Left renal pelvis (tissue), 4 donors: ENCODE measurements around the gene CTNNBL1. TPM values are rescaled to one million over a fixed set of nuclear protein-coding genes. Genes with fewer than 3 reads are reported as not detected.
"Not testable (repeated sequence)": the region's sequence is repeated elsewhere in the genome, so short reads cannot be mapped to it uniquely, and the experiment has no call there.

Source experiments
- DNase-seq, 4 donors: peaks; one replicate each; pipeline ENCODE4 v3.0.0-alpha.2; 2013; ENCODE audit warnings: low read depth in 4 of 4, low spot score in 3 of 4
- polyA plus RNA-seq, 4 donors: library from polyadenylated mRNA; unstranded; fragments of 120-200 nt; gene quantifications; one replicate each; pipeline ENCODE4 v1.2.1, GENCODE V29; 2013; ENCODE audit not compliant: insufficient read length in 4 of 4

CTNNBL1 gene
- polyA plus RNA-seq, 4 donors = 44.3 to 50.2 (median 48.0) TPM

DNA sequence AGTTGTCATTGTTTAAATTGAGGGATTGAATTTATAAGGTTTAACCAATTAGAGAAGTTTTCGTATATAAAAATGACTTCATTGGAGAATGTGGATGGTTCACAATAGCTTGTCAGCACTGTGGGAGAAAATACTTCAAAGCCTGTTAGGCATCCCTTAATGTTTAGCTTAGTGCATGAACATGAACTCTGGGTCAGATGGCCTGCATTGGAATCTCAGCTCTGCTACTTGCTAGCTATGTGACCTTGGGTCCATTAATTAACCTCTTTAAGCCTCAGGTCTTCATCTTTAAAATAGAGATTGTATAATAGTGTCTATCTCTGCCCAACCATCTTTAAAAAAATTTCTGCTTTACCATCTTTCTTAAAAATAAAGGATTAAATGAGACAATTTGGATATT is 11.1 kb downstream of the CTNNBL1 start:
- DNase-seq = no peak

DNA sequence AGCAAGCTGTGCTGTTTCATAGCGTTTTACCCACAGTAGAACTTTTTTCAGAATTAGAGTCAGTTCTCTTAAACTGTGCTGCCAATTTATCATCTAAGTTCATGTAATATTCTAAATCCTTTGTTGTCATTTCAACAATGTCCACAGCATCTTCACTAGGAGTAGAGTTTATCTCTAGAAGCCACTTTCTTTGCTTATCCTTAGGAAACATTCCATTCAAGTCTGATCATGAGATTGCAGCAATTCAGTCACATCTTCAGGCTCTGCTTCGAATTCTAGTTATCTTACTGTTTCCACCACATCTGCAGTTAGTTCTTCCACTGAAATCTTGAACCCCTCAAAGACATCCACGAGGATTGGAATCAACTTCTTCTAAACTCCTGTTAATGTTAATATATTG is 12.5 kb downstream of the CTNNBL1 start:
- DNase-seq = no peak

DNA sequence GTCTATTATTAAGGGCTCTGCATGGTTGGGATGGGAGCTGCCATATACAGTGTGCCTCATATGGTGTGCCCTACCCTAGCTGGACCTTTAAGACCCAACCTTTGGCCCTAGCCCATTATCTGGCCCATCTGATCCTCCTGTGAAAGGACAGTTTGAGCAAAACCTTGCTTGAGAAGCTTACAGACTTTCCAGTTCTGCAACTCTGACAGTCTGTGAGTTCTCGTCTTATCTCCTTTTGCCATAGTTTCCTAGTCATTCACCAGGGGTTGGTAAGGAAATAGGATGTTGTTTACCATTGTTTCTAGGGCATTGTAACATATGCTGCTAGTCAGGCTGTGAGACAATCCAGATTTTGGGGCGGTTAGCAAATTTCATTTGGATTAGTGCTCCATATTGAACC is 17.2 kb downstream of the CTNNBL1 start:
- DNase-seq = no peak

DNA sequence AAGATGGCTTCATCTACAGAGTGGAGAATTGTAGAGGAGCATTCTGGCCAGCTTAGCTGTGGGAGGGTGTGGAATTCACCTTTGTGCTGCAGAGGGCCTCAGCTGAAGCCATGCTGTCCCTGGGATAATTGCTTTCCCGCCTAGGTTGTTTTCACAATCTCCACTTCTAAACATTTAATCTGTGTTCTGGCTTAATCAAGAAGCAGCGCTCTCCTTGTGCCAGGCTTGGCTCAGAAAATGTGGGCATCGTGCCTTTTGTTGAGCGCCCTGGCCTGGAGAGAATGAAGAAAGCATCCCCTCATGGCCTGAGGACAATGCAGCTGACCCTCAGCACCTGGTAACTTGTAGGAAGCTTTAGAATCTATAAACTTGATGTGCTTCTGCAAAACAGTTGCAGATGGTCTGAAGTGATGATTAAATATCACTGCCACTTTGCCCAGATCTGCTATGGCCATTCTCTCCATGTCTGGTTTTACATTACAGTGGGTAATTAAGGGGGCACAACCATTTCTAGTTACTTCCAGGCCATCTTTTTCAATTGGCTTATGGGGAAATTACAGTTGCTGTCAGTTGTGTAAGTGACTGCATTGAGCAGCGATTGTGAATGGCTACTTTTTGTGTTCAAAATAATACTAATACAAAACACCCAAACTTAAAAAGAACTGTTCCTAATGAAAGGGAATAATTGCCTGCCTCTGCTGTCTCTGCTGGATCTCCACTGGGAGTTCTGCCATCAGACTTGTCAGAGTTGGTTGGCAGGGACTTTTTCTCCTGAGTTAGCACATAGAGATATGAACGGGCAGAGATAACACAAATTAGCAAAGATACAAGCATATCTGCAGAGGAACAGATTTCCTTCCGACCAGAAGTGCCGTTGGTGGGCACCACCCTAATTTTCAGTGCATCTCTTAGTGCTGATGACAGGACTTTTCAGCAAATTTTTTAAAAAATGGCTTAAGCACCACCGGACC is 18.4 kb downstream of the CTNNBL1 start:
- DNase-seq = no peak

DNA sequence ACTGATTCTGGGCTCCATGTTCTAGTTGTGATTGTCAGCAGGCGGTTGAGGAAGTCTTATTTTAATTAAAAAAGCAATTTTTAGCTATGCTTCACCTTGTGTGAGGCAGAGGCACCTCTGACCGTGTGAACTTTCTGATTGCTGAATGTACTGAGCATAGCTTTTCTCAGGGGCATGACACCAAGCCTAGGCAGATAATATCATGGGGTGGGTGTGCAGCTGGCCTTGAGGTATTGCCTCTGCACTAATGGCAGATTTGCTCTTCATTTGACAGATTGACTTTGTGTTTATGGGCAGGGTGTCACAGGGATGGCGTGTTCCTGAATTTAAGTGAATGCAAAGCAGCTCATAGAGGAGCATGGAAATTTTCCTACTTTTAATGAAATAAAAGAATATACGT is 19.6 kb downstream of the CTNNBL1 start:
- no peak for DNase-seq

DNA sequence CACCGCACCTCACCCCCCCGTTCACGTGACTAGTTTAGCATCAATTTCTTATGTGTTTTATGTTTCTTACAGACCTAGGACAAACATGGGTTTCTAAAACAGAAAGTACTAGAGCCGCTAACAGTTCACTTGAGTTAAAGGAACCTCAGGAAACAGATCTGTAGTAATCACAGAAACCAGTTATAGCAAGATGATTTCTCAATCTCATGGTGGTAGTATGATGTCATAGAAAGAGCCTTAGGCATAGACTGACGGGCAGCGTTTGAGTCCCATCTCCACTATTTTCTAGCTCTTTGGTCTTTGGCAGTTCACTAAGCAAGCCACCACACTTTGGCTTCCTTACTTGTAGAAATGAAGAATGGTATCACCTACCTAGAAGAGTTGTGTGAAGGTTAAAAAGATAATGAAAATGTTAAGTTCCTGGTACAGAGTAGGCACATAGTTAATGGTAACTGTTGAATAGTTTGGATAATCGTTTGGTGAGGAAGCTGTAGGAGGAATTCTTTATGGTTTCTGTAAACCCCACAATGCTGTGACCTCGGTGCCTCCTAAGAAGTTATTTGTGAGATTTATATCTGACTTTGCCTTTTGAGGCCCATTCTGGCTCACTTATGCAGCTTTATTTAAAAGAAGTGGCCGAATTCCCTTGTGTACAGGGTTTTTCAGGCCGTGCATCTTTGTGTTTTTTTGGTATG is 21.3 kb downstream of the CTNNBL1 start:
- no peak for DNase-seq

DNA sequence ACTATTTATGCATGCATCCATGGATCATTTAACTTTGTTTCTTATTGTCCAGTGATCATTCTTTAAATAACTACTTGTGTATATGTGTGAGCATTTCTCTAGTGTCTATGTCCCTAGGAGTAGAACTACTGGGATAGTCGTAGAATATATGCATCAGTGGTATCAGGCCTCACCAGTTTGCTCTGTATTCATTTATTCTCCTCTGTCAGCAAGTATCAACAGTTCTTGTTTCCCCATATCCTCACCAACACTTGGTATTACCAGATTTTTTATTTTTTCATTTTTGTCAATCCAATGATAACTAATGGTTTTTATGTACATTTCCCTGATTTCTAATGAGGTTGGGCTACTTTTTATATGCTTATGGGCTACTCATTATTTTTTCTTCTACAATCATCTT is 27.9 kb downstream of the CTNNBL1 start:
- DNase-seq = no peak

DNA sequence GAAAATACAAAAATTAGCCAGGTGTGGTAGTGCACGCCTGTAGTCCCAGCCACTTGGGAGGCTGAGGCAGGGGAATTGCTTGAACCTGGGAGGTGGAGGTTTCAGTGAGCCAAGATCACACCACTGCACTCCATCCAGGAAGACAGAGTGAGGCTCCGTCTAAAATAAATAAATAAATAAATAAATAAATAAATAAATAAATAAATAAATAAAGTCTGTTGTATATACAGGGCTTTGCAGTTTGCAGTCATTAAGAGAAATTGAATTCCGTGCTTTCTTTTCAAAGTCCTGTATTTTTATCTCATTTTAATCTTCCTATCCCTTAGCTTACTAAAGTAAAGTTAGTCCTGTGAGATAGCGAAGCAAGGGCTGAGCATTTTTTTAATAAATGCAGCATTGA is 28.5 kb downstream of the CTNNBL1 start:
- not testable (repeated sequence) for DNase-seq

DNA sequence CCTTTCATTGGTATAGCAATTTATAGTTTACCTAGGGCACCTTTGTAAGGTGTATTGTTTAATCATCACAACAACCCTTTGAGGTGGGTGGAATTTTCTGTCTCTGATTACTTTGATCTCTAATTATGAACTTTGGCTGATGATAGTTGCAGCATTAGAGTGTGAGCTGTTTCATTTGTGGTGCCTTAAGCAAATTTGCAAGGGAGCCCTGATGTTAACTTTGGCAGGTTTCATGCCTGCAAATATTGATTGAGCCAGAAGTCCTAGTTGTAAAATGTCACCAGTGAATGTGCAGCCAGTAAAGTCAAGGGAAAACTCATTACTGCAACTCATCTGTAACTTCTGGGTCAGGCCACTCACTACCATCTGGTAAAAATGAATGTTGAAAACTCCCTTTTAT is 29.8 kb downstream of the CTNNBL1 start:
- DNase-seq = no peak

DNA sequence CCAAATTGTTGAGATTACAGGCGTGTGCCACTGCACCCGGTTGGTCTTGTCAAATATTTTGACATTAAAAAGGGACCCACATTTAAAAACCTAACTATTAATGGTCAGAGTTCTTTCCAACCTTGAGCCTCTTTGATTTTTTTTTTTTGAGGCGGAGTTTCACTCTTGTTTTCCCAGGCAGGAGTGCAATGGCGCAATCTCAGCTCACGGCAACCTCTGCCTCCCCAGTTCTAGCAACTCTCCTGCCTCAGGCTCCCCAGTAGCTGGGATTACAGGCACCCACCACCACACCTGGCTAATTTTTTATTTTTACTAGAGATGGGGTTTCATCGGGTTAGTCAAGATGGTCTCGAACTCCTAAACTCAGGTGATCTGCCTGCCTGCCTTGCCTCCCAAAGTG is 31.3 kb downstream of the CTNNBL1 start:
- no peak for DNase-seq

DNA sequence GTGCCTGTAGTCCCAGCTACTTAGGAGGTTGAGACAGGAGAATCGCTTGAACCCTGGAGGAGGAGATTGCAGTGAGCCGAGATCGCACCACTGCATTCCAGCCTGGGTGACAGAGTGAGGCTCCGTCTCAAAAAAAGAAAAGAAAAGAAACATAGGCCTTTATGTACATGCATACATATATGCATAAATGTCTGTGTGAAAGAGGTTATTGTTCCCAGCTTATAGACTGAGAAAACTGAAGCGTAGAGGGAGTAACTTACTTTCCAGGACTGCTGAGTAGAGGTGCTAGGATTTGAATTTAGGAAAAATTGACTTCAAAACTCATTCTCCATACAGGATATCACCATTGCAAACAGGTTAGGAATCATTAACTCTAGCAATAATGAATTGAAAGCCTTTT is 32.0 kb downstream of the CTNNBL1 start:
- DNase-seq = no peak

DNA sequence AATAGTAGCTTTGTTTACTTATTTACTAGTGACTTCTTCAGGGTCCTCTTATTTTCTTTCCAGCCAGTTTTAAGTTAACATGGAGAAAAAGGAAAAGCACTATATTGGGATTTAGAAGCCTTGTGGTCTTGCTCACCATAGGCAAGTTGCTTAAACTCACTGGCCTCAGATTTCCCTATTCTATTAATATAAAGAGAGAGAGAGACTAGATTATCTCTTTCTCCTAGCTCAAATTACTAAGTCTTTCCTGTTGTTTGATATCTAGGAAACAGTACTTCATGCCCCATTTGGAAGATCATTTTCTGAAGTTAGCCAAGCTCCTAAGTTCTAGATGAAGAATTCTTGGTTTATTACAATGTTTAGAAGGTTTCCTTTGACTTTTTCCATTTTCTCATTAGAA is 32.5 kb downstream of the CTNNBL1 start:
- no peak for DNase-seq

DNA sequence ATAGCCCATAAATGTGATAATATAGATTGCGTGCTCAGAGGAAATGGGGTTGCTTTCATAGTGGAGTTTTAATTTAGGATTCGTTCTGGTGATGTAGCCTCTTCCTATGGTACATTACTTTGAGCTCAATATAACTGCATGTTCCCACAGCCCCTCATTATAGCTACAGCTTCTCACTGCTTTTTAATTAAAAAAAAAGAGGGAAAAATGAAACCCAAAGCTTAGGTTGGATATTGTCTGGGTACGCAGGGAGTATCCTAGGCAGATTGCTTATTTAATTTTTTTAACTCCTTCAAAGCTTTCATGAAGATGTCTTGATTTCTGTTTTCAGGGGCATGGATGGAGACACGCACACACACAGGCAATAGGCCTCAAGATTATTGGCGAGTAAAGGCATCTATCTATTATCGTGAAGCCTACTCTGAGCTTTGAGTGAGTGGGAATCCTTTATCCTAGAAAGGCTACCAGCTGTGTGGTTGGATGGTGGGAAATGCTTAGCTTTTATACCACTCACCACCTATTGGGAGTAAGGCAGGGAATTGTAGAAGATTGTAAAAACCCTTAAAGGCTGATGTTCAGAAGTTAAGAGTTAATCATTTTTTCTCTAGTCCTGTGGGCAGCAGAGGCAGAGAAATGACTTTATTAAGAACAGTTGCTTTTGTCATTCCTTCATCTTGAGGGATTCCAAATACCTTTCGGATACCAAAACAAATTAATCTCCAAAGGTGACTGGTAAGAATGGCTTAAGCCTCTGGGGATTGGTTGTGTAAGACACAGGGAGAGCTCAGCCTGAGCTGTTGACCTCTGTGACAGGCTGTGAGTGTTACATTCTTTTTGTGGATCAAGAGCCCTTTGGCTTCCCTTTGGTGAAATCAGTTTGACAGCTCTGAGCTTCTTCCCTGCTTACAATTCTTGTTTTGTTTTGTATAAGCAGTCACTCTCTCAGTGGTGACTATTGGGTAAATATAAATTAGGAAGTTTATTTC is 33.4 kb downstream of the CTNNBL1 start:
- no peak for DNase-seq

DNA sequence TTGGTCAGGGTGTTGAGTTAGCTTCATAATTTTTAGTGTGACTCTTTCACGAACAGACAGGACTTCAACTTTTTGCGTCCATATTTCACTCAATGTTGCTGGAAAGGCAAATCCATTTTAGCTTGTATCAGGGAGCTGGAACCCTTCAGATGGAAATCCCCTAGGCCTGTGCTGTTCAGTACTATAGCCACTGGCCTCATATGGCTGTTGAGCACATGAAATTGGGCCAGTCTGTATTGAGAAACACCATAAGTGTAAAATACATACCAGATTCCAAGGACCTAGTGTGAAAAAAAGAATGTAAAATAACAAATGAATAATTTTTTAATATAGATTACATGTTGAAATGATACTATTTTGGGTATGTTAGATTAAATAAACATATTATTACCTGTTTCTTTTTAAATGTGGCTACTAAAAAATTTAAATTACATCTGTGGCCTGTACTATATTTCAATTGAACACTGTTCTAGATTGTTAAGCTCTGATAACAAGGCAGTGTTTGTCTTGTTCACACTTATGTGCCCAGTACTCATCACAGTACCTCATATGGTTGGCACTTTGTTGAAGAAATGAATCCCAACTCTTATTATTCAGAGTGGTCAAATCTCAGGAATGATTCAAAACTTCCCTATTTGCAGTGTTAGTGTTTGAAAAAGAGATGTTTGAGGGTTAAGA is 34.3 kb downstream of the CTNNBL1 start:
- no peak for DNase-seq

DNA sequence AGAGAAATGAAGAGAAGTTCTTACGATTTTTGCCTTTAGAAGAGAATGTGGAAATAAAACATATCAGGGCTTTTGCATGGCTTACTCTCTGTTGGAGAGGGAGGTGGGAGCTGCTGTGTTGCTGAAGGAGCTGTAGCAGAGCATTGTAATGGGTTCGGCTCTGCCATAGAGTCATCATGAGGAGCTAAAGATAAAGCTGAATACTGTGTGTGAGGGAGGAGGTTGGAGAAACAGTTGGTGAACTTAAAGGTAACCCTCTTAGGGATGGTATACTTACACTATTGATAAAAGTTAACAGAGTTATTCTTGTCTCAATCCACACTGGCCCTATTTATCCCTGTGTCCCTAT is 34.8 kb downstream of the CTNNBL1 start:
- no peak for DNase-seq

DNA sequence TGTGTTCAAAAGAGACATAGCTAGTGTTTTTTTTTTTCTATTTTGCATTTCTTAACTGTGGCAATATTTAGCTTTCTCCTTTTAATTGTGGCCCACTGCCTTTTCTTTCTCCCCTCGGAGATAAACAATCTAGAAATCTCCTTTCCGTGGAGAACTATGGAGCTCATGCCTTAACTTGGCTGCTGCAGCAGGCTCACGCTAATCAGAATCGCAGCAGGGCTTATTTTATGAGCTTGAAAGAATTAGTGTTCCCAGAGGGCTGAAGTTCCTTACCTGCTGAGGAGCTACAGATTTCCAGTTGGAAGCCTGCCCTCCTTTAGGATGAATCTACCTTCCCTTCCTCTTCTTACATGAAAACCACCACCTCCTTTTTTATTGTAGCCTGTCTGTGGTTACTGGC is 35.6 kb downstream of the CTNNBL1 start:
- DNase-seq = no peak

DNA sequence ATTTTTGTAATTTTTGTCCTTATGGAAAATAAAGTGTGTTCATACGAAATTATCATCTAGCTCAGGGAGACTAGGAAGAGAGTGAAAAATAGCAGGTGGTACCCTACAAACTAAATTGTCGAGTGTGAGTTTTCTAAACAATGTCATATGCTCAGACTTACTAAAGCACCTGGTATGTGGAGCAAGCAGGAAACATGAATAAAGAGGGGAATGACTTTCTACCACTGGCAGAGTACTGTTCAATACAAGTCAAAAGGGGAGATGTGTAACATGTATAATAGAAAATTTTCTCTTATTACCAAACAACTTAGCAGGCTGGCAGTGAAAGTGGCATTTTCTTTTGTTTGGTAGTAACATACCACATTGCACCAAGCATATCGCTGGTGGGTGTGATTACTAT is 36.1 kb downstream of the CTNNBL1 start:
- DNase-seq = no peak

DNA sequence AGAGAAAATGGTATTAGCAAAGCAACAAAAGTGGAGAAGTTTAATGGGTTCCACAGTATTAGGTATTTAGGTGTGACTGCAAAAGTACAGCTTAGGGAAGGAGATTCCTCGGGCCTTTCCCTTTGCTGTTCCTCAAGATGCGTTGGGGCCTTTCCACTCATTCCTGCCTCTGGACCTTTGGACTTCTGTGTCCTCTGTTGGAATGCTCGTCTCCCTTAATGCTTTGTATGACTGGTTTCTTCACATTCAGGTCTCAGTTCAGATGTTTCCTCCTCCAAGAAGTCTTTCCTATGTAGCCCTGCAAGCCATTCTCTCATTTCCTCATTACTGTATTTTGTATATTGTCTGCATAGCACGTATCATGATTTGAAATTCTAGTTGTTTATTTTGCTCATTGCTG is 39.6 kb downstream of the CTNNBL1 start:
- no peak for DNase-seq

DNA sequence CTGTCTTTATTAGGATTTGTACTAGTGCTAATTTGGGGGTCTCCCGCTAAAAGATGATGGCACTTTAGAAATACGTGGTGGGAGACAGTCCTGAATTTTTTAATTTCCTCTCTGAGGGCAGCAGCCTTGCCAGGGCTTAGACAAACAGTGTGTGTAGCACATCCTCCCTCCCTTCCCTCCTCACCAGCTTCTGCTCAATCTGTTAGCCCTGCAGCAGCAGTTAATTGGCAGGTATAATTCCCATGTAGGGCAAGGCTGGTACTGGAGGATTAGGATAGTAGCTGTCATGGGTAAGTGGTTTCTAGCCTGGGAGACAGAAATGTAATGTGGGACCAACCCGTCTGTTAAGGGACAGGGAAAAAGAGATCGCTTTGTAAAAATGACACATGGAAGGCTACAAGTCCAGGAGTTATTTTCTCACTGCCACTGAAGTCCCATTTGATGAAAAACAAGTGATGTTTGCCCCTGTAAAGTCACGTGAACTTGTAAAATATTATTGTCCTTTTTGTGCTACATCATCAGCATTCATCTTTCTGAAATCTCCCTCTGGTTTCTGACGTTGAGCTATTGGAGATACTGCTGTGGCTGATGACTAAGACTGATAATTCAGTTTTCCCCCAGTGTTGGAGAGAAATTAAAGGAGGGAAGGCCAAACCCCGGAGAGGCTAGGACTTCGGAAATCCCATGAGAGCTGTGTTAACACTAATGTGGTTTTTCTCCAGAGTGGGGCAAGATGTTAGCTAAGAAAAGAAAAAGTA is 40.6 kb downstream of the CTNNBL1 start:
- DNase-seq = no peak

DNA sequence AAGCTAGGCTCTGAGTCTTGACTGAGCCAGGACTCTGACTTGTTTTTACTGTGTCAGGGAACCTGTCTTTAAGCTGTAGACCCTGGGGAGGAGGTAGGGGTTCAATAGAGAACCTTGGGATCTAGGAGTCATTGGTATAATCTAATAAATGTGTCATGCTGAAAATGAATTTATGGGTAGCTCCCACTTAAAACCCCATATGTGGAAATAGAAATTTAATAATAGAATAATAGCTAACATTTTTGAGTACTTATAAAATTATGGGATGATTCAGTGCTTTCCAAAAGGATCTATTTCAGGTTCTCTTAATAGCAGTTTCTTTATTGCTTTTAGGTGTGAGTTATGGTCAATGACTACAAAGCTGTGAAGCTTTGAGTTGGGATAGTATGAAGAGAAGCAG is 41.7 kb downstream of the CTNNBL1 start:
- DNase-seq = no peak
